PC-3 (cell line): ENCODE data around the gene CEBPZOS.

Experiments
- EZH2 ChIP-seq: fragments of 300-600 bp; sonication (generic); IDR thresholded peaks from one replicate; pipeline ENCODE4 v1.6.1; 2017; ENCODE audit warnings: antibody characterized with exemption, mild to moderate bottlenecking, low read length; ENCODE audit not compliant: unreplicated experiment
- EZH2phosphoT487 ChIP-seq: fragments of 300-600 bp; sonication (generic); IDR thresholded peaks from 2 replicates; pipeline ENCODE4 v1.6.1; 2018; ENCODE audit warnings: mild to moderate bottlenecking, antibody characterized with exemption, low read length, borderline replicate concordance
- TF ChIP-seq, protein P1 (sequence below): fragments of 300-600 bp; sonication (generic); conservative IDR thresholded peaks from 2 replicates; pipeline ENCODE4 v1.5.1; 2017; ENCODE audit warnings: antibody characterized with exemption, low read depth, mild to moderate bottlenecking, low read length

DNA sequence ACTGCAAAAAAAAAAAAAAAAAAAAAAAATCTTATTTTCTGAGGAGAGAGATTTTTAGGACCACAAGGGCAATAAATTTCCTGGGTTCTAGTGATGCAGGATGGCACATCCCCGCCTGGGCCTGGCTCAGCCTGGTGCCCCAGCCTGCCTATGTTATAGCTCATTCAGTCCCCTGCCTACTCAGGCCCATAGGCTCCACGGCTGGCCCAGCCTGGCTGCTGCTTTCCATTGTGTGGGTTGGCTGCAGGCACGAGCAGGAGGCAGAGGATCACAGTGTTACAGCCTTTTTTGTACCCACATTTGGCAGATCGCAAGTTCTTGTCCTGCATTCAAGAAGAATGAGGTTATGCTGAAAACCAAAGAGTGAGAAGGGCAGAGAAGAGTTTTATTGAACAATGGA, 5.0 kb upstream of the CEBPZOS start:
- TF ChIP-seq, protein P1, sequence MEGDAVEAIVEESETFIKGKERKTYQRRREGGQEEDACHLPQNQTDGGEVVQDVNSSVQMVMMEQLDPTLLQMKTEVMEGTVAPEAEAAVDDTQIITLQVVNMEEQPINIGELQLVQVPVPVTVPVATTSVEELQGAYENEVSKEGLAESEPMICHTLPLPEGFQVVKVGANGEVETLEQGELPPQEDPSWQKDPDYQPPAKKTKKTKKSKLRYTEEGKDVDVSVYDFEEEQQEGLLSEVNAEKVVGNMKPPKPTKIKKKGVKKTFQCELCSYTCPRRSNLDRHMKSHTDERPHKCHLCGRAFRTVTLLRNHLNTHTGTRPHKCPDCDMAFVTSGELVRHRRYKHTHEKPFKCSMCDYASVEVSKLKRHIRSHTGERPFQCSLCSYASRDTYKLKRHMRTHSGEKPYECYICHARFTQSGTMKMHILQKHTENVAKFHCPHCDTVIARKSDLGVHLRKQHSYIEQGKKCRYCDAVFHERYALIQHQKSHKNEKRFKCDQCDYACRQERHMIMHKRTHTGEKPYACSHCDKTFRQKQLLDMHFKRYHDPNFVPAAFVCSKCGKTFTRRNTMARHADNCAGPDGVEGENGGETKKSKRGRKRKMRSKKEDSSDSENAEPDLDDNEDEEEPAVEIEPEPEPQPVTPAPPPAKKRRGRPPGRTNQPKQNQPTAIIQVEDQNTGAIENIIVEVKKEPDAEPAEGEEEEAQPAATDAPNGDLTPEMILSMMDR = no peak
- no peak for TF ChIP-seq EZH2
- TF ChIP-seq EZH2phosphoT487 = no peak
